GM18870 (cell line): ENCODE data around the gene CYP11A1.

ENCODE experiments used
- ATAC-seq: cut with Tn5 transposase; IDR thresholded peaks from one replicate; pipeline ENCODE4 v1.9.1; 2021; ENCODE audit warnings: moderate library complexity; ENCODE audit not compliant: unreplicated experiment

The CYP11A1 gene

GRCh38 chr15:74327756-74328155 is 39.7 kb downstream of the CYP11A1 start:
- no peak for ATAC-seq

GRCh38 chr15:74326746-74327145 is 40.7 kb downstream of the CYP11A1 start:
- ATAC-seq, result no peak

- ATAC-seq, result no peak
Measured at GRCh38 chr15:74324714-74325113, 42.7 kb downstream of the CYP11A1 start.

DNA sequence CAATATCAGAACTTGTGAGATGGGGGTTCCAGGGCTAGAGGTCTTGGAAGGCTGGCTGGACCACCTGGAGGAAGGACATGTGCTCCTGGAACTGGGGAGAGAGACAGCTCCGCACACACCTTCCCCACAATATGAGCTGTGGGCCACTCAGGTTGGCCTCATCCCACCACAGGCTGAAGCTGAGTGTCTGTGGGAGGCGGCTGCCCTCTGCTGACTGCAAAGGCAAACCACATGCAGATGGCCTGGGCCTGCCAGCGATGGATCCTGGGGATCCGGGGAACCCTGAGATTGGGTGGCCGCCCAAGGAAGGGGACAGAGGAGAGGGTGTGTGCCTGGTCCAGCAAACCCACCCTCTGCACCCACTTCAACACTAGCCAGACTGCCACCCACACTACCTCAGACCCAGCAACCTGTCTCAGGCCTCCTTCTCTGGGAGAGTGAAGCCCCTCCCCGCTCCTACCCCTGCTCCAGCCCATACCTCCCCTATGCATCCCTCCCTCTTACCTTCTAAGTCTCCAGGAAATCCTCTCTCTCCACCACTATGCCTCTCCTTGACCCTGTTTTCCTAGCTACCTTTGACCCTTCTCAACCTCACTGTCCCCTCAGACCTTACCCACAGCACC is 44.8 kb downstream of the CYP11A1 start:
- no peak for ATAC-seq

- ATAC-seq, result no peak
Measured at GRCh38 chr15:74320352-74321247, 46.8 kb downstream of the CYP11A1 start.

DNA sequence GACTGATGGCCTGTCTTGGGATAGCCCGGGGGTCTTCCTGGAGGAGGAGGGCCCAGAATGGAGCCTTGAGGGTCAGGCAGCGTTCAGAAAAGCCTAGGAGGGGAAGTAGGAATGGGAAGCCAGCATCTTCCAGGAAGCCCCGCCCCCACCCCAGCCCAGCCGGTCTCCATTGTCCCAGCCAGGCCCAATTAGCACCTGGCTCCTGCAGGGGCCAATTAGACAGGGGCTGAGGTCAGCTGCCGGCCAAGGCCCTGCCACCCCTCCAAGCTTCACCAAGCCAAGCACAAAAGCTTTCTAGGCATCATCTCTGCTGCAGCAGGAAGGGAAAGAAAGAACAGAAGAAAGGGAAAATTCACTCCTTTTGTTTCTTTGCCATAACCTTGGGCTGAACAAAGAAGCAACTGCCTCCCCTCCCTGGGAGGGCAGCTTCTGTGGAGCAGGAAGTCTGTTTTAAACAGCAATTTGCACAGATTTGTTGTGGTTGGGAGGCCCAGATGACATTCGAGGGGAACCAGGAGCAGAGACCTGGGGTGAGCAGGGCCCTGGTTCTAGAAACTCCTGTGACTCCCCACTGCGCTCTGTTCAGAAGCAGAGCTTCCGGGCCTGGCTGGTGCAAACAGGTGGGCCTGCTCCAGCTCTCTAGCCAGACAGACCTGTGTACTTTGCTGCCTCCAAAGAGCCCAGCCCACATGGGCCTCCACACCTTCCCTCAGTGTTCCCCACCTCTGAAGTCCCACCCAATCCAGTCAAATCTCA is 47.7 kb downstream of the CYP11A1 start:
- no peak for ATAC-seq

DNA sequence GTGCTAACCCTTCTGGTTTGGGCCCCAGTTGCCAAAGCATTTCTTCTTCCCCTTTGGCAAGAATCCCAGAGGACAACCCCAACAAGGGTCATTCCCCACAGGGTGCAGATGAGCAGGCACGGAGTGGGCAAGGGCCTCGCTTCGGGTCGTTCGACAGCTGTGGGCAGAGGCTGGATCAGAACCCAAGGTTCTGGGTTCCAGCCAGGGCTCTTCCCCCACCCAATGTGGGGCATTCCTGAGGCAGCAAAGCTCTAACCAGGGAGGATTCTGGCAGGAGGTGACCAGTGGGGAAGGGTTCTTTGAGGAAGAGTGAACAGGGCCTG is 48.3 kb downstream of the CYP11A1 start:
- no peak for ATAC-seq

GRCh38 chr15:74318376-74319137 is 48.9 kb downstream of the CYP11A1 start:
- ATAC-seq, result no peak

- ATAC-seq, result no peak
Measured at GRCh38 chr15:74317820-74318375, 49.5 kb downstream of the CYP11A1 start.

- no peak for ATAC-seq
Measured at GRCh38 chr15:74316141-74316540, 51.3 kb downstream of the CYP11A1 start.

- ATAC-seq, result no peak
Measured at GRCh38 chr15:74315626-74316025, 51.8 kb downstream of the CYP11A1 start.

GRCh38 chr15:74314795-74315438 is 52.5 kb downstream of the CYP11A1 start:
- no peak for ATAC-seq

DNA sequence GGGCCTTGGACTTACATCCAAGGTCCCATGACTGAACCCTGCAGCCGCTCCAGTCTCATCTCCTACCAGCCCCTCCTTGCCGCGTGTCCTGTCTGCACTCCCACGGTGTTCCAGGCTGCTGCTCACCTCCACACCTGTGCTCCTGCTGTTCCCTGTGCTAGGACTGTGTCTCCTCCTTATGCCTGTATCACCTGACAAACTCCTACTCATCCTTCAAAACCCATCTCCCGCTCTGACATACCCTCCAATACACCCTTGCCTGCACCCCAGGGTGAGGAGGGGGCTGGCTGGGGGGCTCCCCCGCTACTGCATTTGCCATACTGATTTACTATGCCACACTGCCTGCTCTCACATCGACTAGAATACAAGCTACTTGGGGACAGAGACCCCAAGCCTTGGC is 53.6 kb downstream of the CYP11A1 start:
- ATAC-seq, result no peak

GRCh38 chr15:74312445-74313007 is 54.9 kb downstream of the CYP11A1 start:
- no peak for ATAC-seq

- ATAC-seq, result no peak
Measured at GRCh38 chr15:74311734-74312444, 55.6 kb downstream of the CYP11A1 start.

GRCh38 chr15:74307827-74308811 is 59.3 kb downstream of the CYP11A1 start:
- no peak for ATAC-seq

- ATAC-seq, result no peak
Measured at GRCh38 chr15:74306781-74307217, 60.6 kb downstream of the CYP11A1 start.

GRCh38 chr15:74305687-74306086 is 61.8 kb downstream of the CYP11A1 start:
- ATAC-seq, result no peak
